Measurements from ENCODE around the gene PPP1R12A. TPM values are rescaled to one million over a fixed set of nuclear protein-coding genes. Genes with fewer than 3 reads are reported as not detected.
"Not testable (repeated sequence)": the region's sequence is repeated elsewhere in the genome, so short reads cannot be mapped to it uniquely, and the experiment has no call there.

PPP1R12A gene
- polyA plus RNA-seq, 3 donors = 26.2 to 57.2 (median 33.1) TPM

- Histone ChIP-seq H3K36me3 (replicated peaks in 1 of 2; ENCODE audit: control insufficient read depth in 1 of 2, insufficient read depth in 2 of 2, low read length in 2 of 2) (no peaks in the 10 kb centered on the region), H2AFZ (ENCODE audit: insufficient read depth, low read depth, low read length, poor library complexity, severe bottlenecking) (no peak overlapping the region), H3K27ac (ENCODE audit: low read depth in 1 of 2, low read length in 2 of 2) (no peak overlapping the region), H3K4me3 (replicated peaks in 1 of 3; ENCODE audit: low read depth in 2 of 3, low read length in 3 of 3) (no peak overlapping the region), H3K4me2 (replicated peaks; ENCODE audit: extremely low read depth, low read length, poor library complexity, severe bottlenecking) (no peak overlapping the region), H3K9me3 (replicated peaks in 1 of 2; ENCODE audit: control insufficient read depth in 1 of 2, insufficient read depth in 1 of 2, low read length in 2 of 2) (no peaks in the 10 kb centered on the region), H4K20me1 (ENCODE audit: insufficient read depth, low read length) (no peaks in the 10 kb centered on the region), H3K9ac (ENCODE audit: insufficient read depth, low read length, poor library complexity, severe bottlenecking) (no peak overlapping the region), H3K27me3 (ENCODE audit: control insufficient read depth in 2 of 2, insufficient read depth in 2 of 2, low read length in 2 of 2) (no peaks in the 10 kb centered on the region), H3K4me1 (ENCODE audit: control insufficient read depth in 1 of 2, insufficient read depth in 2 of 2, low read length in 2 of 2) (peaks cover 5 to 8% of the 10 kb centered on the region in 2 donors), H3K79me2 (ENCODE audit: insufficient read depth, low read length) (no peaks in the 10 kb centered on the region)
- H3K27me3 Mint-ChIP-seq (ENCODE audit: low read depth in 3 of 3) = peaks cover 0 to 9% (median 5%) of the 10 kb centered on the region in 3 donors
- WGBS (ENCODE audit: insufficient coverage) = 100% methylated on average over 2 of the region's 3 CpGs
- H3K27ac Mint-ChIP-seq = no peak overlapping the region
- H3K9me3 Mint-ChIP-seq = peaks cover 0 to 2% (median 0%) of the 10 kb centered on the region in 7 donors
- DNase-seq = no peak
- H3K4me1 Mint-ChIP-seq = peaks cover 7% of the 10 kb centered on the region
- no peaks in the 10 kb centered on the region for H3K36me3 Mint-ChIP-seq
- no peak for TF ChIP-seq CTCF (IDR thresholded peaks at IDR 0.05)
- intact Hi-C loops (cut with micrococcal nuclease) = no loop called here
- H3K4me3 Mint-ChIP-seq = no peak overlapping the region
These were observed 9.7 kb upstream of the PPP1R12A start for GRCh38 chr12:79944565-79944964.

- H3K27ac Mint-ChIP-seq; H3K27ac ChIP-seq (ENCODE audit: low read depth in 1 of 2, low read length in 2 of 2); DNase-seq; H3K4me1 Mint-ChIP-seq; H3K27me3 ChIP-seq (ENCODE audit: control insufficient read depth in 2 of 2, insufficient read depth in 2 of 2, low read length in 2 of 2); H3K4me3 Mint-ChIP-seq; H3K9me3 Mint-ChIP-seq; H2AFZ ChIP-seq (ENCODE audit: insufficient read depth, low read depth, low read length, poor library complexity, severe bottlenecking); H3K4me3 ChIP-seq (replicated peaks in 1 of 3; ENCODE audit: low read depth in 2 of 3, low read length in 3 of 3); H3K36me3 ChIP-seq (replicated peaks in 1 of 2; ENCODE audit: control insufficient read depth in 1 of 2, insufficient read depth in 2 of 2, low read length in 2 of 2); intact Hi-C loops (cut with micrococcal nuclease); H3K9me3 ChIP-seq (replicated peaks in 1 of 2; ENCODE audit: control insufficient read depth in 1 of 2, insufficient read depth in 1 of 2, low read length in 2 of 2); H3K27me3 Mint-ChIP-seq (ENCODE audit: low read depth in 3 of 3); H3K9ac ChIP-seq (ENCODE audit: insufficient read depth, low read length, poor library complexity, severe bottlenecking); H3K79me2 ChIP-seq (ENCODE audit: insufficient read depth, low read length); H3K36me3 Mint-ChIP-seq; H3K4me2 ChIP-seq (replicated peaks; ENCODE audit: extremely low read depth, low read length, poor library complexity, severe bottlenecking); H4K20me1 ChIP-seq (ENCODE audit: insufficient read depth, low read length): not testable (repeated sequence)
- peaks cover 7 to 10% of the 10 kb centered on the region in 2 donors for H3K4me1 ChIP-seq (ENCODE audit: control insufficient read depth in 1 of 2, insufficient read depth in 2 of 2, low read length in 2 of 2)
- WGBS (ENCODE audit: insufficient coverage) = no CpG with 5 or more reads among the region's 2 CpGs
These were observed 7.9 kb upstream of the PPP1R12A start for GRCh38 chr12:79942846-79943245.

Data from CD14-positive monocyte (primary cell).